Trophoblast cell (in vitro differentiated cells and primary cell): ENCODE data around the gene GDNF. TPM values are rescaled to one million over a fixed set of nuclear protein-coding genes. Genes with fewer than 3 reads are reported as not detected.

Source experiments
- DNase-seq, 2 donors: peaks; one replicate each; pipeline ENCODE4 v3.0.0-alpha.2; 2016
- H2AFZ ChIP-seq: 2 replicates; pipeline ENCODE4 v1.6.1; 2013; ENCODE audit warnings: low read length, moderate library complexity, mild to moderate bottlenecking; ENCODE audit not compliant: insufficient read depth, poor library complexity
- H2AK5ac ChIP-seq: 2 replicates; pipeline ENCODE4 v1.6.1; 2013; ENCODE audit warnings: mild to moderate bottlenecking, low read length
- H2BK120ac ChIP-seq: 2 replicates; pipeline ENCODE4 v1.6.1; 2013; ENCODE audit warnings: low read length, mild to moderate bottlenecking, moderate library complexity; ENCODE audit not compliant: insufficient read depth, poor library complexity
- H2BK12ac ChIP-seq: 2 replicates; pipeline ENCODE4 v1.6.1; 2013; ENCODE audit warnings: mild to moderate bottlenecking, low read length, moderate library complexity
- H2BK5ac ChIP-seq: 2 replicates; pipeline ENCODE4 v1.6.1; 2013; ENCODE audit warnings: low read length, low read depth, moderate library complexity, mild to moderate bottlenecking; ENCODE audit not compliant: poor library complexity
- H3K14ac ChIP-seq: 2 replicates; pipeline ENCODE4 v1.6.1; 2013; ENCODE audit warnings: mild to moderate bottlenecking, low read length
- H3K18ac ChIP-seq: 2 replicates; pipeline ENCODE4 v1.6.1; 2013; ENCODE audit warnings: mild to moderate bottlenecking, low read length
- H3K23ac ChIP-seq: 2 replicates; pipeline ENCODE4 v1.6.1; 2013; ENCODE audit warnings: low read length
- H3K27ac ChIP-seq: 2 replicates; pipeline ENCODE4 v1.5.1; 2013; ENCODE audit warnings: low read depth, mild to moderate bottlenecking, inconsistent platforms, low read length, moderate library complexity
- H3K27me3 ChIP-seq: 2 replicates; pipeline ENCODE4 v1.6.1; 2013; ENCODE audit warnings: inconsistent platforms, mild to moderate bottlenecking, low read length, moderate library complexity; ENCODE audit not compliant: insufficient read depth
- H3K36me3 ChIP-seq, 2 experiments: 1 replicate in 1 of 2; 2 replicates in 1 of 2; pipeline ENCODE4 v1.6.1; 2013; ENCODE audit warnings: low read length in 2 of 2, mild to moderate bottlenecking in 2 of 2, moderate library complexity in 1 of 2; ENCODE audit not compliant: insufficient read depth in 2 of 2, control insufficient read depth in 1 of 2
- H3K4ac ChIP-seq: 2 replicates; pipeline ENCODE4 v1.6.1; 2013; ENCODE audit warnings: low read depth, mild to moderate bottlenecking, low read length, moderate library complexity
- H3K4me1 ChIP-seq, 2 experiments: 1 replicate in 1 of 2; 2 replicates in 1 of 2; pipeline ENCODE4 v1.6.1; 2013; ENCODE audit warnings: low read length in 2 of 2, mild to moderate bottlenecking in 2 of 2, moderate library complexity in 1 of 2; ENCODE audit not compliant: insufficient read depth in 2 of 2, control insufficient read depth in 1 of 2
- H3K4me2 ChIP-seq: 2 replicates; pipeline ENCODE4 v1.6.1; 2013; ENCODE audit warnings: inconsistent platforms, mild to moderate bottlenecking, low read length, moderate library complexity
- H3K4me3 ChIP-seq: 2 replicates; pipeline ENCODE4 v1.5.1; 2013; ENCODE audit warnings: mild to moderate bottlenecking, low read depth, low read length, inconsistent platforms
- H3K79me1 ChIP-seq: one replicate; pipeline ENCODE4 v1.6.1; 2013; ENCODE audit warnings: low read length
- H3K79me2 ChIP-seq: 2 replicates; pipeline ENCODE4 v1.6.1; 2013; ENCODE audit warnings: low read length, mild to moderate bottlenecking; ENCODE audit not compliant: control insufficient read depth, insufficient read depth, poor library complexity
- H3K9ac ChIP-seq: 2 replicates; pipeline ENCODE4 v1.6.1; 2013; ENCODE audit warnings: mild to moderate bottlenecking, low read length
- H3K9me3 ChIP-seq: 2 replicates; pipeline ENCODE4 v1.6.1; 2013; ENCODE audit warnings: low read depth, mild to moderate bottlenecking, control low read depth, inconsistent platforms, low read length; ENCODE audit not compliant: insufficient read depth
- H4K12ac ChIP-seq: 2 replicates; pipeline ENCODE4 v1.6.1; 2013; ENCODE audit warnings: low read depth, mild to moderate bottlenecking, low read length, moderate library complexity
- H4K8ac ChIP-seq: 2 replicates; pipeline ENCODE4 v1.6.1; 2013; ENCODE audit warnings: low read depth, mild to moderate bottlenecking, low read length, moderate library complexity
- H4K91ac ChIP-seq: one replicate; pipeline ENCODE4 v1.6.1; 2013; ENCODE audit warnings: low read depth, mild to moderate bottlenecking, low read length, moderate library complexity
- WGBS: extraction: QIAGEN DNeasy Blood & Tissue Kit; methylation state at CpG from one replicate; pipeline ENCODE4 v1.1.7; 2013; ENCODE audit warnings: missing lambda C conversion rate; ENCODE audit not compliant: insufficient read length, insufficient coverage; ENCODE audit errors: extremely low coverage; 5-methylcytosine and 5-hydroxymethylcytosine counted together
- polyA plus RNA-seq: library from polyadenylated mRNA; stranded (reverse); fragments of 200-250 nt; gene quantifications from 2 replicates; pipeline ENCODE4 v1.2.3, GENCODE V29; 2013

The GDNF gene, protein sequence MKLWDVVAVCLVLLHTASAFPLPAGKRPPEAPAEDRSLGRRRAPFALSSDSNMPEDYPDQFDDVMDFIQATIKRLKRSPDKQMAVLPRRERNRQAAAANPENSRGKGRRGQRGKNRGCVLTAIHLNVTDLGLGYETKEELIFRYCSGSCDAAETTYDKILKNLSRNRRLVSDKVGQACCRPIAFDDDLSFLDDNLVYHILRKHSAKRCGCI
- 7.6 and 8.4 TPM in 2 replicates for polyA plus RNA-seq

DNA sequence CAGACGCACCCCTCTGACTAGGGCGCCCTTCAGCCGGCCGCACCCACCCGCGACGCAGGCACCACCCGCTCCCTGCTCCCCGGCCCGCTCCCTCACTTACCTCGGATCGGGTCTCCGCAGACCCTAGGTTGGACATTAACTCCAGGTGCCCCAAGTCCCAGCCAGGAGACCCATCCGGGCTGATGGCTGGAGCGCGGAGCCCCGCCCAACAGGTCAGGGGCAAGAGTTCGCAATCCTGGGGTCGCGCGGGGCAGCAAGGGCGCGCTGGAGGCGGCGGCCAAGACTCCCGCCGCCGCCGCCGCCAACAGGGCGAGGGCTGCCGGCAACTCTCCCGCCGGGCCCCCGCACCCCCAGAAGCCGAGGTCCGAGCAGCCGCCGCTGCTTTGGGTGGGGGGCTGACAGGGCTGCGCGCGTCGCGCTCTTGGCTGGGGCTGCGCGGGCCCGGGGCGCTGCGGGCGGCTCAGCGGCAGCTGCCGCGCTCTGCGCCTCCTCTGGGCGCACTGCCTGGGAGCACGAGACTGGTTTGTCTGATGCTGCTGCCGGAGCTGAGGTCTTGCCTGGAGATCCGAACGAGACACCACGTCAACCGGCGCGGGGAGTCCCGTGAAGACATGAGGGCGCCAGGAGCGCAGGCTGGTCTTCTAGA is at the start of gene GDNF:
Gene GDNF, minus strand, starts transcription at position 635 of the 646 bp plus-strand sequence. CDS start 5,245 bp downstream, outside the sequence.
- WGBS = no CpG with 5 or more reads among the region's 66 CpGs
- peaks cover 21 to 27% of the 10 kb centered on the region in 2 experiments for H3K4me1 ChIP-seq
- peak within 1 kb of the TSS; percentile 69 for H4K8ac ChIP-seq
- H3K79me1 ChIP-seq = peaks cover 51% of the 10 kb centered on the region
- H2BK5ac ChIP-seq = peak within 1 kb of the TSS; percentile 81
- peak within 1 kb of the TSS; percentile 25 for H4K12ac ChIP-seq
- DNase-seq = peak; percentile 37 to 56
- H3K79me2 ChIP-seq = peaks cover 25% of the 10 kb centered on the region
- peak within 1 kb of the TSS; percentile 74 for H3K9ac ChIP-seq
- peak within 1 kb of the TSS; percentile 84 for H3K4me2 ChIP-seq
- H2BK12ac ChIP-seq = peak within 1 kb of the TSS; percentile 39
- peak within 1 kb of the TSS; percentile 48 for H3K4ac ChIP-seq
- H2AK5ac ChIP-seq = no peak within 1 kb of the TSS
- H3K27me3 ChIP-seq = peaks cover 38% of the 10 kb centered on the region
- peaks cover 3% of the 10 kb centered on the region for H3K9me3 ChIP-seq
- H2AFZ ChIP-seq = peak within 1 kb of the TSS; percentile 84
- H2BK120ac ChIP-seq = peak within 1 kb of the TSS; percentile 64
- no peak within 1 kb of the TSS for H3K23ac ChIP-seq
- no peaks in the 10 kb centered on the region for H3K36me3 ChIP-seq
- no peak within 1 kb of the TSS for H3K27ac ChIP-seq
- peak within 1 kb of the TSS; percentile 70 for H4K91ac ChIP-seq
- peak within 1 kb of the TSS; percentile 68 for H3K14ac ChIP-seq
- H3K4me3 ChIP-seq = peak within 1 kb of the TSS; percentile 87
- H3K18ac ChIP-seq = peak within 1 kb of the TSS; percentile 67

DNA sequence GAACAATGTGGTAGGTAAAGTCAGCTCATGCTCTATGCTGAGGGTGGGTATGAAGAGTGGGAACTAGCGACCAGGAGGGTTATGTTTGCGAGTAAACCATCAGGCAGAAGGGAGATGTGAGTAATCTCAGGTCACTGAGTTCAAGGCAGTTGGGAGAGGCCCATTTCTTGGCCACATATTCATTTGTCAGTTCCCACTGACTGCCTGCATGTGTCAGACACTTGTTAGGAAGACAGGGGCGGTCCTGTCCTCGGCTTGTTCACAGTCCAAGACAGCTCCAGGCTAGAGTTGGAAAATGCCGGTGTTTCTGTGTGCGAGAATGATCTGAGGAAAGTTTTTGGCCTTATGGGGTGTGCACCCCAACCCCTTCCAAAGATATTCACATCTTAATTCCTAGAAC is 48.6 kb upstream of the GDNF start:
- Histone ChIP-seq H3K9ac (no peak overlapping the region), H3K14ac (no peak overlapping the region), H3K4ac (no peak overlapping the region), H3K4me1 (peaks cover 0 to 2% of the 10 kb centered on the region in 2 experiments), H3K36me3 (no peaks in the 10 kb centered on the region), H2BK5ac (no peak overlapping the region), H2BK120ac (no peak overlapping the region), H4K8ac (no peak overlapping the region), H3K23ac (no peak overlapping the region), H3K4me3 (no peak overlapping the region), H2AK5ac (no peak overlapping the region), H3K79me2 (no peaks in the 10 kb centered on the region), H3K27ac (no peak overlapping the region), H3K27me3 (no peaks in the 10 kb centered on the region), H3K9me3 (no peaks in the 10 kb centered on the region), H4K12ac (no peak overlapping the region), H3K79me1 (no peaks in the 10 kb centered on the region), H3K18ac (no peak overlapping the region), H3K4me2 (no peak overlapping the region), H4K91ac (no peak overlapping the region), H2AFZ (no peak overlapping the region), H2BK12ac (no peak overlapping the region)
- no peak for DNase-seq
- no CpG with 5 or more reads among the region's 6 CpGs for WGBS

DNA sequence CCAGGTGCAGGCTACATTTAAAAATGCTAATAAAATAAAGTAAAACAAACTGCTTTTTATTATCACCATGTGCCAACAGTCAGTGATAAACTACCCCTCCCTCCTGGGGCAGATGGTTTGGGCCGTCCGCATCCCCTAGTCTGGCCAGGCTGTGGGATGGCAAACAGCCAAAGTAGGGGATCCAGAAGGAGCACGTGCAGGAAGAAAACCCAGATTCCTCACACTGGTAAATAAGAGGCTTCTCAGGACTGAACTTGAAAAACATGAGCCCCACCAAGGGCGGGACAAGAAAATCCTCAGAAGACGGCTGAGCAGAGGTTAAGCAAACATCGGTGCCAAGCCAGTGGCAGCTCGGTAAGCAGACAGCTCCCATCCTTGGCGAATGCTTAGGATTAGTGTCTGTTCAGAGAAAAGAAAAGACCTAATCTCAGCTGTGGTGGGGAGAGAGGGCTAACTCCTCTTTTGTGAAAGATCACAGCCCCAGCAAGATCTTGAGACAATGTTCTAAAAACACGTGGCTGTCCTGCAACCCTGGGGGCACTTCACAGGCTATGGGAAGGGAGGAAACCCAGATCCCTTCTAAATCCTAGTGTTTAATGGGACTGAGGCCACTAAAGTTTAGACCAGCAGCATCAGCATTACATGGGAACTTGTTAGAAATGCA is 46.5 kb upstream of the GDNF start:
- H4K91ac ChIP-seq = no peak overlapping the region
- no peak overlapping the region for H3K27ac ChIP-seq
- no peaks in the 10 kb centered on the region for H3K79me1 ChIP-seq
- H2BK5ac ChIP-seq = no peak overlapping the region
- H3K9me3 ChIP-seq = no peaks in the 10 kb centered on the region
- no peak overlapping the region for H3K4ac ChIP-seq
- H3K14ac ChIP-seq = no peak overlapping the region
- H3K9ac ChIP-seq = no peak overlapping the region
- H3K4me2 ChIP-seq = no peak overlapping the region
- no peak overlapping the region for H2AFZ ChIP-seq
- H2BK120ac ChIP-seq = no peak overlapping the region
- H3K27me3 ChIP-seq = no peaks in the 10 kb centered on the region
- H3K4me1 ChIP-seq = peaks cover 0 to 2% of the 10 kb centered on the region in 2 experiments
- H3K23ac ChIP-seq = no peak overlapping the region
- H4K8ac ChIP-seq = no peak overlapping the region
- no peak for DNase-seq
- no CpG with 5 or more reads among the region's 9 CpGs for WGBS
- no peak overlapping the region for H3K4me3 ChIP-seq
- H3K79me2 ChIP-seq = no peaks in the 10 kb centered on the region
- no peak overlapping the region for H3K18ac ChIP-seq
- H3K36me3 ChIP-seq = no peaks in the 10 kb centered on the region
- H2BK12ac ChIP-seq = no peak overlapping the region
- H2AK5ac ChIP-seq = no peak overlapping the region
- H4K12ac ChIP-seq = no peak overlapping the region

DNA sequence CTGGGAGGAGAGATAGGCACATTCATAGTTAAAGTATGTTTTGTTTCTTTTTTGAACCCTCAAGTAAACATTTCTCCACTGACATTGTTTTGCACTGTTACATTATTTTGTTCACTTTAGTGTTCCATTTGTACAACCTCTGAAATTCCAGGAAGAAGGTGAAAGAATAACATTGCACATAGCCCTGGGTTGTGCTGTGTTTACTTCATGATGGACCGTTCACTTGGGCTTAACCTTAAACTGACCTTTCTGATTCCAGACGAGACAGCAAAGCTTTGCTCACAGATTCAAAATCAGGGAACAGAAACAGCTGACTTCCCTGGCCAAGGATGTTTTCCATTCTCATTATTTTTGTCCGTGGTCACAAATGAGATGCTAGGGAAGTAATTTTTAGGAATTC is 42.8 kb upstream of the GDNF start:
- Histone ChIP-seq H3K4me2 (no peak overlapping the region), H4K91ac (no peak overlapping the region), H3K27ac (no peak overlapping the region), H3K4me3 (no peak overlapping the region), H3K27me3 (no peaks in the 10 kb centered on the region), H3K4ac (no peak overlapping the region), H2BK5ac (no peak overlapping the region), H3K9me3 (no peaks in the 10 kb centered on the region), H3K36me3 (no peaks in the 10 kb centered on the region), H4K12ac (no peak overlapping the region), H2AK5ac (no peak overlapping the region), H3K4me1 (no peaks in the 10 kb centered on the region), H3K23ac (no peak overlapping the region), H2AFZ (no peak overlapping the region), H3K18ac (no peak overlapping the region), H3K9ac (no peak overlapping the region), H2BK120ac (no peak overlapping the region), H2BK12ac (no peak overlapping the region), H3K79me1 (no peaks in the 10 kb centered on the region), H3K79me2 (no peaks in the 10 kb centered on the region), H4K8ac (no peak overlapping the region), H3K14ac (no peak overlapping the region)
- WGBS = no CpG with 5 or more reads among the region's 3 CpGs
- no peak for DNase-seq
